ENCODE data around the gene RACK1.
"Not testable (repeated sequence)": the region's sequence is repeated elsewhere in the genome, so short reads cannot be mapped to it uniquely, and the experiment has no call there.

The RACK1 gene

GRCh38 chr5:181210698-181211097, 33.0 kb downstream of the RACK1 start:
- DNase-seq: not testable (repeated sequence)

- not testable (repeated sequence) for DNase-seq
Observed at GRCh38 chr5:181210148-181210547, 33.6 kb downstream of the RACK1 start.

- DNase-seq: not testable (repeated sequence)
Observed at GRCh38 chr5:181209006-181209405, 34.7 kb downstream of the RACK1 start.

- no peak for DNase-seq
Observed at GRCh38 chr5:181207960-181208253, 35.8 kb downstream of the RACK1 start.

DNA sequence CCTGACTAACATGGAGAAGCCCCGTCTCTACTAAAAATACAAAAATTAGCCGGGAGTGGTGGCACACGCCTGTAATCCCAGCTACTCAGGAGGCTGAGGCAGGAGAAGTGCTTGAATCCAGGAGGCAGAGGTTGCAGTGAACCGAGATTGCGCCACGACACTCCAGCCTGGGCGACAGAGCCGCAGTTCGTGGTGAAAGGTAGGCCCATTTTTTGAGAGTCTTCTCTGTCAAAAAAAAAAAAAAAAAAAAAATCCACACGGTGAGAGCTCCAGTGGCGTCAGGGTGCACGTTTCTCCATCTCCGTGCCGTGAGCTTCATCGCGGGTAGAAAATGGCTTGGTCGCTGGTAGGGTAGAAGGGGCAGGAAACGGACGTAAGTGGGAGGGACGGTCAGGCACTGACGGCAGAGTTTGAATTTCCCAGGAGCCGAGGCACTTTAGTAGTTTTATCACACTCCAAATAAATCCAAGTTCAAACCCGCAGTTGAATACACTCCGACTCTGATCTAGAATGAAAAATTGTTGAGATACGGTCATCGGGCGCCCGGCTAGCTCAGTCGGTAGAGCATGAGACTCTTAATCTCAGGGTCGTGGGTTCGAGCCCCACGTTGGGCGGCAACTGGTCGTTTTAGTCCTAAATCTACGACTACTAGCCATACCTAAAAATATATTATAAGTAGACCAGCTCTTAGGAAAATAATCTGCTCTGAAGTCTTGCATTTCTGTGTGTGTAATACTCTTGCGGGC, 36.3 kb downstream of the RACK1 start:
- no peak for DNase-seq

DNA sequence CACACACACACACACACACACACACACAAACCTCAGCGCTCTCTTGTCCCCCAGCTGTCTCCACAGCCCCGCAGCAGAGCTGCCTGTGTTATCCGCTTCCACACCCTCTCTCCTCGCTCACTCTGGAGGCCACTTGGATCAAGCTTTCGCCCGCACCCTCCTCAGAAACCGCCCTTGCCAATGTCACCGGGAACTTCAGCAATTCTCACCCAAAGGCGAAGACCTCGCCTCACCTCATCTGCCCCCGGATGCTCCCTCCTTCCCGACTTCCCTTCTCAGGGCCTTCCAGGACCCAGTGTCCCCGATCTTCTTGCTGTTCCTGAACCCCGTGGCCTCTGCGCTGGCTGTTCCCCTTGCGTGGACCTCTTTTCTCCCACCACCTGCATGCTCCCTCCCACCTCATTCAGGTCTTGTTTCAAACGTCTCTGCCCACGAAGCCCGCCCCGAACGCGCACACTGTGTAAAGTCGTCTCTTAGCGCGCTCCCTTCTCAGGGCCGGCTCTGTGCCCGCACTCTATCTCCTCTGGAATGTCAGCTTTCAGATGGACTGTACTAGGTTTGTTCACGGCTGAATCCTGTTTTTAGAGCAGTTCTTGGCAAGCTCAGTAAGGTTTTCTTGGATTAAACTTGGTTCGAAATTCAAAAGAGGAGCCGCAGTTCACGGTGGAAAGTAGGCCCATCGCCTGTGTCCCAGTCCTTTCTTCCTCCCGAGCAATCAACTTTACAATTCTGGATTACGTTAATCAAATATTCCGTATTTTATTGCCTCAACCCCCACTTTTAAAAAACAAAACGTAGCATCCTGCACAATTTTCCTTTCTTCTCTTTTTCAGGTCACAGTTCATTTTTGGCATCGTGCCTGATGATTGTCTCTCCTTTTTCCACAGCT, 37.7 kb downstream of the RACK1 start:
- DNase-seq: no peak

- no peak for DNase-seq
Observed at GRCh38 chr5:181204826-181205760, 38.6 kb downstream of the RACK1 start, which contains the start of gene TRIM7. Gene TRIM7, minus strand, starts transcription at chr5:181205196. Its CDS starts 86 bp downstream, at chr5:181205110.

GRCh38 chr5:181204113-181204825, 39.4 kb downstream of the RACK1 start:
- no peak for DNase-seq

GRCh38 chr5:181203777-181204112, 40.0 kb downstream of the RACK1 start:
- DNase-seq: no peak

DNA sequence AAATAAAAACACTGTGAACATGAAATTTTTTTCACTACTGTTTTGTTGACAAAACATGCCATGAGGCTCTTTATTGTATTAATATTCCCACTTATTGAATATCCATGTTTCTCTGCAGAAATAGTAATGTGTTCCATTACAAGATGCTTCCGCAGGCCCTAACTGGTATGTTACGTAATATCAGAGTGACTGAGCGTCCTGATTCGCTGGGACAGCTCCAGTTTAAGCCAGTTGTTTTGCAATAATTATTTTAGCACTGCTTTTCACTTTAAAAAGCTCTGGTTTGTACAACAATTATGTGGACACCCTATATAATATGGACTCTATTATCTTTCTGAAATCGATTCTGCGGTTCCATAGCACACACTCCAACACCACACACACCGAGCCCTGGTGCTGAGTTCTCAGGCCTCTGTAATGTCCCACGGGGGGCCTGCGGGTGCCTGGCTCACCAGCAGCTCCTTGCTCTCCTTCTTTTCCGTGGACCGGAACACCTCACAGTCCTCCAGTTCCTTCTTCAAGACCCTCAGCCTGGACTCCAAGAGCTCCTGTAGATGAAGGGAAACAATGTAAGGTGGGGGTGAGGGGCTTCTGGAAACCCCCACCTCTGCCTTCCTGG, 40.5 kb downstream of the RACK1 start:
- no peak for DNase-seq

DNA sequence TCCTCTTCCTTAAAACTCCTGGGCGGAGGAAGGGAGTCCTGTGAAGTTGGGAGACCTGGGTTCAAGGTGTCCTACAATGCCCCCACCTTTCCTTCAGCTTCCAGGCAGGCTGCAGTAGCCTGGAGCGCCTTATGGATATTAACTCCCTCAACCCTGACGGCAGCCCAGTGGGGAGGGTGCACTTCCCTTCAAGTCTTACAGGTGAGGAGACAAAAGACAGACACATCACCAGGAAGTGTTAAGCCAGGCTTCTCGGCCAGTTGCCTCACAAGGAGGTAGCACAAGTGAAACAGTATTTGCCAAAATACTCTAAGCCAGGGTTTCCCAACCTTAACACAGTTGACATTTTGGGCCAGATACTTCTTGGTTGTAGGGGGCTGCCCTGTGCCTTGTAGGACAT, 42.9 kb downstream of the RACK1 start:
- DNase-seq: no peak

DNA sequence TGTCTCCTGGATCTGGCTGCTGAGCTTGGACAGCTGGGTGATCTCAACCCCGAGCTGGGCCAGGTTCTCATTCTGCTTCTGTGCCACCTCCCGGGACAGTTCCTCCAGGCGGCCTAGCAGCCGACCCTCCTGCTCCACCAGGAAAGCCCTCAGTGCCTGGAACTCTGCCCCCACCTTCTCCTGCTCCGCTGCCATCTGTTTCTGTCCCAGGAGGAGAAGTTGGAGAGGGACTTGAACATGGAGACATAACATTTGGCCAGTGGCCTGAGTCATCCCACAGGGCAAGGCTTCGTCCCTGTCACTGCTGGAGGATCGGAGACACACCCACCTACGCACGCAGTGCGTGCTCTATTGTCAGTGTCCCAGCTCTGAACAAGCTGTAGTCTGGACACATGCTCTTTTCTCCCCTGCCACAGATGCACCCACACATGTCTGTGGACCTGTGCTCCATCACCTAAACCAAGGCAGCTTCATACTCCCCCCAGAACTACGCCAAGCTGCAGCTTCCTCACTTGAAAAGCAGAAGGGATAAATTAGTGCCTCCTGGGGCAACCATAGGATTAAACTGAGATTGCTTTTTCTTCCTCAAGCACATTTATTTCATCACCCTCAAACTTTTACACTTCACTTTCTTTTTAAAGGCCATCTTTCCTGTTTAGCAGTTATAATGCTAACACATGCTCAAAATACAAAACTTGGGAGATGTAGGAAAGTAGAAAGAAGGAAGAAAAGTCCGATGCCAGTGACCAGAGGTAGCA, 43.6 kb downstream of the RACK1 start:
- DNase-seq: no peak

- no peak for DNase-seq
Observed at GRCh38 chr5:181198905-181199519, 44.7 kb downstream of the RACK1 start.

DNA sequence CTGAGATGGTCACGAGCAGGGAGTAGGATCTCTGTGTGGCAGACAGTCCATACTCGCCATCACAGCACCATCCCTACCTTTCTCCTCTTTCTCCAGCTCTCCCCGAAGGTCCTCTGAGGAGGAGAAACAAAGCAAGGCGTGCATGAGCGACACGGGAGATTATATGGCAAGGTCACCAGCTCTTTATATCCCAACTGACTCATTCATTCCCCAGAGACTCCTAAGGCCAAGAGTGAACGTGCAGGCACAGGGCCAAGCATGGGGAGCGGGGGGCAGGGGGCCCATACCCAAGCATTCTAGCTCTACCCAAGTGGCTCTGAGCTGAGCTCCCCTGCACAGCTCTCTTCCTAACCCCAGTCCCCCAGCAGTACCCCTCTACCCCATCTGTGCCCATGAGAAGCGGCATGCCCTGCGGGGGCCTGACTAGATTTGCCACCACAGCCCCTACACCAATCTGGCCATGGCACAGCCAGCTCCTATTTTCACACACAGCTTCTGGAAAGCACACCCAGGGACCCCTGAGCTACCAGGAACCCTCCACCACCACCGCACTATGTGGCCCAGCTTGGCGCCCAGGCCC, 45.5 kb downstream of the RACK1 start:
- DNase-seq: no peak

GRCh38 chr5:181197326-181197951, 46.3 kb downstream of the RACK1 start:
- no peak for DNase-seq

DNA sequence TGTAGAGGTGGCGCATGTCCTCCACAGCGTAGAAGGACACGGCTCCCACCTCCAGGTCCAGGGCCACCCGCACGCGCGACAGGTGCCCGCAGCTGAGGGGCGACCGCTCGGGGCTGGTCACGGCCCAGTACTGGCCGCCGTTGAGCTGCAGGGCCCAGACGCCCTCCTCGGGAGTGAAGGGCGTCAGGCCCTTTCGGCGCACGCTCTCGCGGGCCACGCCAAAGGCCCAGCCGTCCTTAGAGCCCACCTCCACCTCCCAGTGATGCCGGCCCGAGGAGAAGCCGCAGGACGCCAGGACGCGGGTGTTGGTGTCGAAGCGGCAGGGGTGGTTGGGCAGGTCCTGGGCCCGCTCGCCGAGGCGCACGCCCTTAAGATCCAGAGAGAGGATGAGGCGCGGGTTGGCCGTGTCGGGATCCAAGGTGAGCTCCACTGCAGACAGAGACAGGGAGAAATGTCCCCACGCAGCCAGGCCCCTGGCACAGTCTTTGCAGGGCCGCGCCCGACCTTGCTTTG, 48.4 kb downstream of the RACK1 start:
- DNase-seq: no peak

DNA sequence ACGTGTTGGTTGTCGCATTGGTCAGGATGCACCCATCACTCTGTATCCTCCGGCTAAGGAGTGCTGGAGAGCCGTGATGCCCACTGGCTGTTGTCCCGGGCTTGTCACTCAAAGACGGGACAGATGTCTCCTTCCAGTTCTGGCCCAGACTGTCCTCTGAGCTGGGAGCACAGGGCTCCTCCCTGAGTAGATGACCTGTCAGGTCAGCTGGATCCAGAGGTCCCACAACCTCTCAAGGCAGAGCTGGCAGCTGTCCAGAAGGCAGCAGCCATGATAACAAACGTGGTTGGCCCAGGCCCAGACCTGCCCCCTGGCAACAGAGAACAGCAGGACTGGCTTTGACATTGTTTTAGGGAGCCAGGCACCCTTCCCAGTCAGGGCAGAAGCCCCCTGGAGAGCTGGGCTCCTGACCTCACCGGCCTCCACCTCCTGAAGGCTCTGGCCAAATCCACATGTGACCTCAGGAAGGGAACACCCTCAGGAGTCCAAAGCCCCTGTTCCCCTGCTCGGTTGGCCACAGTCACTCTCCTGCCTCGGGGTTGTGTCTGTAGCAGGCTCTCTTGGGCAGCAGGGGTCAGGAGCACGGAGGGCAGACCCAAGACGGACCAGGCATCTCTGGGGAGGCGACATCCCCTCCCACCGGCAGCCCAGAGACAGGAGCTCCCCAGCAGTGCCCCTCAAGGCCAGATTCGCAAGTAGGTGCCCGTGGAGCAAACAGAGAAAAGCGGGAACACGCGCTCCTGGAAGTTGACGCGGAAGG, 49.0 kb downstream of the RACK1 start:
- no peak for DNase-seq

- DNase-seq: no peak
Observed at GRCh38 chr5:181193656-181194055, 50.0 kb downstream of the RACK1 start.

Measured in hippocampal formation (tissue), 2 donors.